CD4-positive, alpha-beta T cell (primary cell): ENCODE data around the gene GSTP1. TPM values are rescaled to one million over a fixed set of nuclear protein-coding genes. Genes with fewer than 3 reads are reported as not detected.

Experiments used
- ATAC-seq: fragments of 200-7000 bp; cut with Tn5 transposase; one replicate; pipeline ENCODE4 v1.10.0; 2022; ENCODE audit warnings: mild to moderate bottlenecking; ENCODE audit not compliant: poor library complexity
- CTCF ChIA-PET: fragments of 350-600 bp; sonication (Branson Sonifier 250); formaldehyde crosslinking; loops from one replicate; lab custom pipeline; 2021; ENCODE audit warnings: antibody characterized with exemption, inconsistent platforms; lab: Charles Lee
- POLR2A ChIA-PET: fragments of 350-600 bp; sonication (Branson Sonifier 250); formaldehyde crosslinking; loops from one replicate; lab custom pipeline; 2021; ENCODE audit warnings: antibody characterized with exemption, inconsistent platforms; lab: Charles Lee
- DNase-seq, 14 experiments: peaks; one replicate each; pipeline ENCODE4 v3.0.0-alpha.2; 2013 to 2020; ENCODE audit warnings: mixed read lengths in 2 of 14
- H3K27ac ChIP-seq, 2 donors: one replicate each; pipeline versions ENCODE4 v1.5.1 to v1.7.0; 2013; ENCODE audit warnings: low read length in 2 of 2, low read depth in 1 of 2, mild to moderate bottlenecking in 1 of 2
- H3K27me3 ChIP-seq, 2 experiments: 1 replicate in 1 of 2; 2 replicates in 1 of 2; pipeline versions ENCODE4 v1.6.1 to v1.7.0; 2013; ENCODE audit warnings: low read length in 2 of 2, control low read depth in 1 of 2, mild to moderate bottlenecking in 1 of 2, moderate library complexity in 1 of 2; ENCODE audit not compliant: insufficient read depth in 2 of 2, control insufficient read depth in 1 of 2
- H3K36me3 ChIP-seq: one replicate; pipeline ENCODE4 v1.6.1; 2013; ENCODE audit warnings: low read length, control low read depth; ENCODE audit not compliant: insufficient read depth
- H3K4me1 ChIP-seq: one replicate; pipeline ENCODE4 v1.6.1; 2013; ENCODE audit warnings: low read length, control low read depth; ENCODE audit not compliant: insufficient read depth
- H3K4me3 ChIP-seq: one replicate; pipeline ENCODE4 v1.5.1; 2013; ENCODE audit warnings: mild to moderate bottlenecking, low read length, moderate library complexity
- H3K9me3 ChIP-seq, 2 experiments: 1 replicate in 1 of 2; 2 replicates in 1 of 2; pipeline versions ENCODE4 v1.6.1 to v1.7.0; 2013; ENCODE audit warnings: low read length in 2 of 2, mild to moderate bottlenecking in 2 of 2, control low read depth in 1 of 2, moderate library complexity in 1 of 2; ENCODE audit not compliant: control insufficient read depth in 1 of 2, insufficient read depth in 1 of 2
- H3K27ac Mint-ChIP-seq: one replicate; pipeline ENCODE4 v1.8.0; 2020; ENCODE audit warnings: mixed read lengths
- H3K27me3 Mint-ChIP-seq: one replicate; pipeline ENCODE4 v1.8.0; 2021; ENCODE audit warnings: mixed read lengths
- H3K36me3 Mint-ChIP-seq: one replicate; pipeline ENCODE4 v1.8.0; 2021; ENCODE audit warnings: low read depth, mixed read lengths
- H3K4me1 Mint-ChIP-seq: one replicate; pipeline ENCODE4 v1.8.0; 2021; ENCODE audit warnings: low read depth, mixed read lengths
- H3K4me3 Mint-ChIP-seq: one replicate; pipeline ENCODE4 v1.8.0; 2020; ENCODE audit warnings: mild to moderate bottlenecking, mixed read lengths
- H3K9me3 Mint-ChIP-seq: one replicate; pipeline ENCODE4 v1.8.0; 2020; ENCODE audit warnings: mixed read lengths
- intact Hi-C, 2 experiments: fragments of 100-400 bp; cut with DNase I in 1 of 2; cut with micrococcal nuclease in 1 of 2; formaldehyde crosslinking; loops; one replicate each; pipeline versions ENCODE4 v1.15.1 to v1.9.0; 2023 to 2025; cut with DNase I, micrococcal nuclease
- total RNA-seq, 174 experiments: library from RNA in 2 of 174; stranded (reverse) in 2 of 174; gene quantifications; one replicate each; pipeline ENCODE4 v1.2.3 and lab custom pipeline; 2021 to 2026
- TF ChIP-seq, protein P1 (sequence below): fragments of 200-600 bp; IDR thresholded peaks from one replicate; pipeline ENCODE4 v1.8.0; 2022; ENCODE audit warnings: antibody characterized with exemption, mild to moderate bottlenecking

Gene GSTP1
- total RNA-seq, 2 experiments from 2014 or later, result 60.1 to 62.8 TPM

DNA sequence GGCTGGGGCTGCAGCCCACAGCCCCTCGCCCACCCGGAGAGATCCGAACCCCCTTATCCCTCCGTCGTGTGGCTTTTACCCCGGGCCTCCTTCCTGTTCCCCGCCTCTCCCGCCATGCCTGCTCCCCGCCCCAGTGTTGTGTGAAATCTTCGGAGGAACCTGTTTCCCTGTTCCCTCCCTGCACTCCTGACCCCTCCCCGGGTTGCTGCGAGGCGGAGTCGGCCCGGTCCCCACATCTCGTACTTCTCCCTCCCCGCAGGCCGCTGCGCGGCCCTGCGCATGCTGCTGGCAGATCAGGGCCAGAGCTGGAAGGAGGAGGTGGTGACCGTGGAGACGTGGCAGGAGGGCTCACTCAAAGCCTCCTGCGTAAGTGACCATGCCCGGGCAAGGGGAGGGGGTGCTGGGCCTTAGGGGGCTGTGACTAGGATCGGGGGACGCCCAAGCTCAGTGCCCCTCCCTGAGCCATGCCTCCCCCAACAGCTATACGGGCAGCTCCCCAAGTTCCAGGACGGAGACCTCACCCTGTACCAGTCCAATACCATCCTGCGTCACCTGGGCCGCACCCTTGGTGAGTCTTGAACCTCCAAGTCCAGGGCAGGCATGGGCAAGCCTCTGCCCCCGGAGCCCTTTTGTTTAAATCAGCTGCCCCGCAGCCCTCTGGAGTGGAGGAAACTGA, 731 bp downstream of the GSTP1 start:
- H3K27me3 Mint-ChIP-seq, result no peaks in the 10 kb centered on the region
- Histone ChIP-seq H3K9me3 (peaks cover 0 to 4% of the 10 kb centered on the region in 2 experiments), H3K27ac (peak overlapping the region; percentile 64 to 68), H3K27me3 (peaks cover 0 to under 1% of the 10 kb centered on the region in 2 experiments), H3K4me1 (peaks cover 30% of the 10 kb centered on the region), H3K36me3 (no peaks in the 10 kb centered on the region), H3K4me3 (peak overlapping the region; percentile 58)
- TF ChIP-seq, protein P1, sequence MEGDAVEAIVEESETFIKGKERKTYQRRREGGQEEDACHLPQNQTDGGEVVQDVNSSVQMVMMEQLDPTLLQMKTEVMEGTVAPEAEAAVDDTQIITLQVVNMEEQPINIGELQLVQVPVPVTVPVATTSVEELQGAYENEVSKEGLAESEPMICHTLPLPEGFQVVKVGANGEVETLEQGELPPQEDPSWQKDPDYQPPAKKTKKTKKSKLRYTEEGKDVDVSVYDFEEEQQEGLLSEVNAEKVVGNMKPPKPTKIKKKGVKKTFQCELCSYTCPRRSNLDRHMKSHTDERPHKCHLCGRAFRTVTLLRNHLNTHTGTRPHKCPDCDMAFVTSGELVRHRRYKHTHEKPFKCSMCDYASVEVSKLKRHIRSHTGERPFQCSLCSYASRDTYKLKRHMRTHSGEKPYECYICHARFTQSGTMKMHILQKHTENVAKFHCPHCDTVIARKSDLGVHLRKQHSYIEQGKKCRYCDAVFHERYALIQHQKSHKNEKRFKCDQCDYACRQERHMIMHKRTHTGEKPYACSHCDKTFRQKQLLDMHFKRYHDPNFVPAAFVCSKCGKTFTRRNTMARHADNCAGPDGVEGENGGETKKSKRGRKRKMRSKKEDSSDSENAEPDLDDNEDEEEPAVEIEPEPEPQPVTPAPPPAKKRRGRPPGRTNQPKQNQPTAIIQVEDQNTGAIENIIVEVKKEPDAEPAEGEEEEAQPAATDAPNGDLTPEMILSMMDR, result no peak
- H3K4me3 Mint-ChIP-seq, result peak overlapping the region; percentile 84
- peak overlapping the region; percentile 85 for H3K27ac Mint-ChIP-seq
- intact Hi-C loops, result loop anchor here in 1 of 2 experiments (1.0 kb wide), 1 partner anchor 22 kb away; the partner anchor contains the start of gene NDUFV1
- ChIA-PET POLR2A (interaction anchor here (0.7 to 3.4 kb wide), 7 partner anchors 11 to 230 kb away, joined by 3 to 16 read pairs (median 4); partner anchors contain the start of genes ACY3 and NUDT8), CTCF (interaction anchor here (1.3 to 2.5 kb wide), 6 partner anchors 10 to 233 kb away, joined by 4 to 9 read pairs (median 4); partner anchors contain the start of genes NDUFV1, NUDT8 and PPP1CA)
- no peaks in the 10 kb centered on the region for H3K9me3 Mint-ChIP-seq
- peaks cover 43% of the 10 kb centered on the region for H3K4me1 Mint-ChIP-seq
- H3K36me3 Mint-ChIP-seq, result peaks cover 6% of the 10 kb centered on the region
- DNase-seq (peak in 6 of 14 experiments; percentile 19 to 69 (median 40)), ATAC-seq (peak; percentile 36)

DNA sequence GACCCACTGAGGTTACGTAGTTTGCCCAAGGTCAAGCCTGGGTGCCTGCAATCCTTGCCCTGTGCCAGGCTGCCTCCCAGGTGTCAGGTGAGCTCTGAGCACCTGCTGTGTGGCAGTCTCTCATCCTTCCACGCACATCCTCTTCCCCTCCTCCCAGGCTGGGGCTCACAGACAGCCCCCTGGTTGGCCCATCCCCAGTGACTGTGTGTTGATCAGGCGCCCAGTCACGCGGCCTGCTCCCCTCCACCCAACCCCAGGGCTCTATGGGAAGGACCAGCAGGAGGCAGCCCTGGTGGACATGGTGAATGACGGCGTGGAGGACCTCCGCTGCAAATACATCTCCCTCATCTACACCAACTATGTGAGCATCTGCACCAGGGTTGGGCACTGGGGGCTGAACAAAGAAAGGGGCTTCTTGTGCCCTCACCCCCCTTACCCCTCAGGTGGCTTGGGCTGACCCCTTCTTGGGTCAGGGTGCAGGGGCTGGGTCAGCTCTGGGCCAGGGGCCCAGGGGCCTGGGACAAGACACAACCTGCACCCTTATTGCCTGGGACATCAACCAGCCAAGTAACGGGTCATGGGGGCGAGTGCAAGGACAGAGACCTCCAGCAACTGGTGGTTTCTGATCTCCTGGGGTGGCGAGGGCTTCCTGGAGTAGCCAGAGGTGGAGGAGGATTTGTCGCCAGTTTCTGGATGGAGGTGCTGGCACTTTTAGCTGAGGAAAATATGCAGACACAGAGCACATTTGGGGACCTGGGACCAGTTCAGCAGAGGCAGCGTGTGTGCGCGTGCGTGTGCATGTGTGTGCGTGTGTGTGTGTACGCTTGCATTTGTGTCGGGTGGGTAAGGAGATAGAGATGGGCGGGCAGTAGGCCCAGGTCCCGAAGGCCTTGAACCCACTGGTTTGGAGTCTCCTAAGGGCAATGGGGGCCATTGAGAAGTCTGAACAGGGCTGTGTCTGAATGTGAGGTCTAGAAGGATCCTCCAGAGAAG, 1.6 kb downstream of the GSTP1 start:
- H3K27ac ChIP-seq, result peak overlapping the region in 1 of 2 donors; percentile 68
- CTCF ChIA-PET, result interaction anchor here (1.6 to 2.5 kb wide), 2 partner anchors 22 to 44 kb away, joined by 4 to 9 read pairs; partner anchors contain the start of genes NDUFV1 and NUDT8
- H3K27me3 ChIP-seq, result no peaks in the 10 kb centered on the region
- POLR2A ChIA-PET, result interaction anchor here (1.1 to 3.4 kb wide), 3 partner anchors 29 to 74 kb away, joined by 3 to 16 read pairs (median 16); partner anchors contain the start of gene NUDT8
- H3K36me3 Mint-ChIP-seq, result peaks cover 6% of the 10 kb centered on the region
- H3K4me3 Mint-ChIP-seq, result peak overlapping the region; percentile 84
- intact Hi-C loops, result loop anchor here in 1 of 2 experiments (1.0 to 5.0 kb wide), 2 partner anchors 21 to 73 kb away; partner anchors contain the start of gene NDUFV1
- peak in 2 of 14 experiments; percentile 40 to 55 for DNase-seq
- H3K27ac Mint-ChIP-seq, result peak overlapping the region; percentile 85
- H3K4me1 ChIP-seq, result peaks cover 25% of the 10 kb centered on the region
- H3K4me1 Mint-ChIP-seq, result peaks cover 35% of the 10 kb centered on the region
- no peaks in the 10 kb centered on the region for H3K36me3 ChIP-seq
- H3K9me3 Mint-ChIP-seq, result no peaks in the 10 kb centered on the region
- H3K9me3 ChIP-seq, result peaks cover 0 to 4% of the 10 kb centered on the region in 2 experiments
- H3K27me3 Mint-ChIP-seq, result no peaks in the 10 kb centered on the region
- no peak for ATAC-seq
- H3K4me3 ChIP-seq, result no peak overlapping the region
- TF ChIP-seq, protein P1, result no peak

DNA sequence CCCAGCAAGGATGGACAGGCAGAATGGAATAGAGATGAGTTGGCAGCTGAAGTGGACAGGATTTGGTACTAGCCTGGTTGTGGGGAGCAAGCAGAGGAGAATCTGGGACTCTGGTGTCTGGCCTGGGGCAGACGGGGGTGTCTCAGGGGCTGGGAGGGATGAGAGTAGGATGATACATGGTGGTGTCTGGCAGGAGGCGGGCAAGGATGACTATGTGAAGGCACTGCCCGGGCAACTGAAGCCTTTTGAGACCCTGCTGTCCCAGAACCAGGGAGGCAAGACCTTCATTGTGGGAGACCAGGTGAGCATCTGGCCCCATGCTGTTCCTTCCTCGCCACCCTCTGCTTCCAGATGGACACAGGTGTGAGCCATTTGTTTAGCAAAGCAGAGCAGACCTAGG, 2.3 kb downstream of the GSTP1 start:
- intact Hi-C loops, result loop anchor here in 1 of 2 experiments (5.0 kb wide), 1 partner anchor 74 kb away; no protein-coding TSS in a partner anchor
- Histone ChIP-seq H3K27me3 (no peaks in the 10 kb centered on the region), H3K36me3 (no peaks in the 10 kb centered on the region), H3K4me3 (no peak overlapping the region), H3K4me1 (peaks cover 25% of the 10 kb centered on the region), H3K27ac (no peak overlapping the region), H3K9me3 (peaks cover 0 to 4% of the 10 kb centered on the region in 2 experiments)
- Mint-ChIP-seq H3K4me3 (peak overlapping the region; percentile 84), H3K36me3 (peaks cover 6% of the 10 kb centered on the region), H3K9me3 (no peaks in the 10 kb centered on the region), H3K27me3 (no peaks in the 10 kb centered on the region), H3K27ac (peak overlapping the region; percentile 85), H3K4me1 (peaks cover 35% of the 10 kb centered on the region)
- ChIA-PET POLR2A (interaction anchor here (3.4 kb wide), 1 partner anchor 28 kb away, joined by 16 read pairs; no protein-coding TSS in a partner anchor), CTCF (no interaction called here)
- ATAC-seq (no peak), DNase-seq (no peak)
- TF ChIP-seq, protein P1, result no peak
